PC-9 (cell line): ENCODE results near the gene PXDN. TPM values are rescaled to one million over a fixed set of nuclear protein-coding genes. Genes with fewer than 3 reads are reported as not detected.
A peak's percentile ranks its signal among the peaks of the same experiment; 100 is the strongest.
"Not testable (repeated sequence)": the region's sequence is repeated elsewhere in the genome, so short reads cannot be mapped to it uniquely, and the experiment has no call there.

Source experiments
- BruUV-seq: library from RNA; stranded (reverse); fragments of 400-500 nt; replicated peaks from 2 replicates; lab custom pipeline; 2021; lab: Mats Ljungman, UMichigan
- CTCF ChIA-PET: fragments of 300-600 bp; sonication (Branson Sonifier 250); formaldehyde crosslinking; loops from one replicate; lab custom pipeline; 2022; ENCODE audit warnings: antibody characterized with exemption; lab: Charles Lee
- POLR2A ChIA-PET: fragments of 300-600 bp; sonication (Branson Sonifier 250); formaldehyde crosslinking; loops from one replicate; lab custom pipeline; 2022; ENCODE audit warnings: antibody characterized with exemption; ENCODE audit not compliant: unreplicated experiment; lab: Charles Lee
- DNase-seq, 2 experiments: peaks; one replicate each; pipeline versions ENCODE4 v3.0.0 to v3.0.0-alpha.2; 2015 to 2022; ENCODE audit warnings: mixed read lengths in 1 of 2
- H2AFZ ChIP-seq: fragments of 200-600 bp; sonication (generic); 2 replicates; pipeline ENCODE4 v1.8.1; 2017; ENCODE audit warnings: antibody characterized with exemption
- H3F3A ChIP-seq: fragments of 200-600 bp; sonication (generic); 2 replicates; pipeline ENCODE4 v1.8.1; 2017; ENCODE audit warnings: antibody characterized with exemption, mild to moderate bottlenecking, low read depth; ENCODE audit not compliant: insufficient read depth
- H3K27ac ChIP-seq: fragments of 200-600 bp; sonication (generic); 2 replicates; pipeline ENCODE4 v1.6.1; 2016; ENCODE audit warnings: mixed run types
- H3K27me3 ChIP-seq: fragments of 200-600 bp; sonication (generic); 2 replicates; pipeline ENCODE4 v1.6.1; 2016; ENCODE audit warnings: low read depth, mixed run types; ENCODE audit not compliant: insufficient read depth
- H3K36me3 ChIP-seq: fragments of 200-600 bp; sonication (generic); 2 replicates; pipeline ENCODE4 v1.6.1; 2016; ENCODE audit warnings: low read depth, mixed run types
- H3K4me1 ChIP-seq: fragments of 200-600 bp; sonication (generic); replicated peaks from 2 replicates; pipeline ENCODE4 v1.6.1; 2016; ENCODE audit warnings: mixed run types; ENCODE audit not compliant: insufficient read depth
- H3K4me2 ChIP-seq: fragments of 200-600 bp; sonication (generic); 2 replicates; pipeline ENCODE4 v1.6.1; 2017; ENCODE audit warnings: mixed run types
- H3K4me3 ChIP-seq: fragments of 200-600 bp; sonication (generic); 2 replicates; pipeline ENCODE4 v1.6.1; 2016; ENCODE audit warnings: mixed run types
- H3K79me2 ChIP-seq: fragments of 200-600 bp; sonication (generic); 2 replicates; pipeline ENCODE4 v1.6.1; 2017; ENCODE audit warnings: low read depth, mixed run types
- H3K9me2 ChIP-seq: fragments of 200-600 bp; sonication (generic); 2 replicates; pipeline ENCODE4 v1.8.1; 2017; ENCODE audit warnings: mild to moderate bottlenecking; ENCODE audit not compliant: insufficient read depth
- H3K9me3 ChIP-seq: fragments of 200-600 bp; sonication (generic); 2 replicates; pipeline ENCODE4 v1.8.1; 2016; ENCODE audit warnings: low read depth; ENCODE audit not compliant: insufficient read depth
- H4K20me1 ChIP-seq: fragments of 200-600 bp; sonication (generic); 2 replicates; pipeline ENCODE4 v1.8.1; 2017; ENCODE audit not compliant: insufficient read depth
- CTCF ChIP-seq: fragments of 200-600 bp; sonication (generic); conservative IDR thresholded peaks from 2 replicates; pipeline ENCODE4 v1.6.1; 2017; ENCODE audit warnings: mixed run types, antibody characterized with exemption, mild to moderate bottlenecking, moderate library complexity
- EZH2 ChIP-seq: fragments of 200-600 bp; sonication (generic); IDR thresholded peaks from 2 replicates; pipeline ENCODE4 v1.8.0; 2017; ENCODE audit warnings: antibody characterized with exemption, low read depth
- intact Hi-C: fragments of 100-400 bp; cut with micrococcal nuclease; formaldehyde crosslinking; loops from one replicate; pipeline ENCODE4 v1.10.0; 2022; ENCODE audit not compliant: unreplicated experiment
- total RNA-seq: library from RNA; stranded (reverse); gene quantifications from 2 replicates; pipeline ENCODE4 v1.2.3, GENCODE V29; 2021

Gene PXDN
- total RNA-seq, 1 experiment from 2014 or later: 91.1 TPM

DNA sequence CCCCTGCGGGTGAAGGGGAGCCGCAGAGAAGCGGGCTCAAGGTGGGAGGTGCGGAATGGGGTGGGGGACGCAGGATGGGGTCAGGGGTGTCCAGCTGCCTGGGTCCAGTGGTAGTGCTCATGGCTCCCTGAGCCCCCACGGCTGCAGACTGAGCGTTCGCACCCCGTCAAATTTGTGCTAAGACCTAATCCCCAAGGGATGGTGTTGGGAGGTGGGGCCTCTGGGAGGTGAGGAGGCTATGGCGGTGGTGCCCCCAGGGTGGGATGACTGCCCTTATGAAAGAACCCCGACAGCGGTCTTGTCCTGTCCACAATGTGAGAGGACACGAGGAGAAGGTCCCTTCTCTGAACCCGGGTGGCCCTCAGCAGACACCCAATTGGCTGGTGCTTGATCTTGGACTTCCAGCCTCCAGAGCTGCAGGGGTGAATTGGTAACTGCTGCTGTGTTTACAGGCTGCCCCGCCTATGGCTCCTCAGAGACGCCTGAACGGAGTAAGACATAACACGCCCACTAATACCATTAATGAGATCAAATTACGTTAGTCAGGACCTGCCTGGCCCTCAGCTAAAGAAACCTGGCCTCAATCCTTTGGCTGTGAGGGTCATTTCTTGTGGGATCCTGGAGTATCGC, 42.6 kb downstream of the PXDN start:
- H3K9me2 ChIP-seq: no peaks in the 10 kb centered on the region
- peak; percentile 34 to 70 for DNase-seq
- intact Hi-C loops: no loop called here
- H3K36me3 ChIP-seq: no peaks in the 10 kb centered on the region
- H3K4me1 ChIP-seq: peaks cover 7% of the 10 kb centered on the region; the same call in 1 of the 2 replicates
- ChIA-PET POLR2A (no interaction called here), CTCF (no interaction called here)
- no peaks in the 10 kb centered on the region for H3F3A ChIP-seq
- BruUV-seq: no TSS peak
- peak overlapping the region; percentile 20; the same call in 1 of the 2 replicates for H3K4me2 ChIP-seq
- H3K79me2 ChIP-seq: peaks cover 32% of the 10 kb centered on the region
- H3K27me3 ChIP-seq: peaks cover 14% of the 10 kb centered on the region
- H3K4me3 ChIP-seq: no peak overlapping the region
- H4K20me1 ChIP-seq: peaks cover 4% of the 10 kb centered on the region; the same call in 1 of the 2 replicates
- TF ChIP-seq CTCF: no peak
- TF ChIP-seq EZH2: no peak
- no peaks in the 10 kb centered on the region for H3K9me3 ChIP-seq
- H3K27ac ChIP-seq: no peak overlapping the region
- H2AFZ ChIP-seq: no peak overlapping the region

GRCh38 chr2:1701020-1701419, 43.3 kb downstream of the PXDN start:
- no peak overlapping the region for H2AFZ ChIP-seq
- DNase-seq: no peak
- ChIA-PET POLR2A (no interaction called here), CTCF (no interaction called here)
- H3K79me2 ChIP-seq: peaks cover 32% of the 10 kb centered on the region
- H3K27ac ChIP-seq: no peak overlapping the region
- peaks cover 7% of the 10 kb centered on the region; the same call in 1 of the 2 replicates for H3K4me1 ChIP-seq
- no peaks in the 10 kb centered on the region for H3K36me3 ChIP-seq
- TF ChIP-seq EZH2: no peak
- no peak for TF ChIP-seq CTCF
- peaks cover 4% of the 10 kb centered on the region; the same call in 1 of the 2 replicates for H4K20me1 ChIP-seq
- H3F3A ChIP-seq: no peaks in the 10 kb centered on the region
- H3K27me3 ChIP-seq: peaks cover 14% of the 10 kb centered on the region
- H3K4me3 ChIP-seq: no peak overlapping the region
- no peaks in the 10 kb centered on the region for H3K9me2 ChIP-seq
- no TSS peak for BruUV-seq
- H3K9me3 ChIP-seq: no peaks in the 10 kb centered on the region
- no peak overlapping the region for H3K4me2 ChIP-seq
- intact Hi-C loops: no loop called here

- peaks cover 14% of the 10 kb centered on the region for H3K27me3 ChIP-seq
- H3F3A ChIP-seq, H3K9me2 ChIP-seq, H3K9me3 ChIP-seq, BruUV-seq, intact Hi-C loops, DNase-seq, H3K4me3 ChIP-seq, H2AFZ ChIP-seq, POLR2A ChIA-PET, H3K4me2 ChIP-seq, H3K27ac ChIP-seq, H3K36me3 ChIP-seq, CTCF ChIA-PET, H3K4me1 ChIP-seq, H4K20me1 ChIP-seq: not testable (repeated sequence)
- H3K79me2 ChIP-seq: peaks cover 32% of the 10 kb centered on the region
Observed at GRCh38 chr2:1700427-1700826, 43.9 kb downstream of the PXDN start.
